K562 (cell line): Measurements from ENCODE around the gene ZFP57.

Source experiments
- ARHGAP35 ChIP-seq: fragments of 450-650 bp; IDR thresholded peaks from 2 replicates; pipeline ENCODE4 v1.6.1; 2018; ENCODE audit not compliant: partially characterized antibody
- EZH2 ChIP-seq: IDR thresholded peaks from 2 replicates; pipeline ENCODE4 v1.6.1; 2012; ENCODE audit warnings: low read depth, mild to moderate bottlenecking, inconsistent platforms, low read length, borderline replicate concordance
- LEF1 ChIP-seq: fragments of 450-650 bp; IDR thresholded peaks from 2 replicates; pipeline ENCODE4 v1.6.1; 2016; ENCODE audit warnings: mild to moderate bottlenecking

DNA sequence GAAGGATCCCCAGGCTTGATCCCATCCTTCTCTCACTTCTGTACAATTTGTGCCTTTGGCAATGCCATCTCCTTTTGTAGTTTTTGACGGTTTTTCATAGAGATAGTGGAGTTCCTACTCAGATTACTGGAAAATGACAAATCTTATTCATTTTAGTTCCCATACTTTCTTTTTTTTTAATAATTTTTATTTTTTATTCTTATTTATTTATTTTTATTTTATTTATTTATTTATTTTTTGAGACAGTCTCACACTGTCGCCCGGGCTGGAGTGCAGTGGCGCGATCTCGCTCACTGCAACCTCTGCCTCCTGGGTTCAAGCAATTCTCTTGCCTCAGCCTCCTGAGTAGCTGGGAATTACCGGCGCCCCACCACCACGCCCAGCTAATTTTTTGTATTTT, 43.7 kb downstream of the ZFP57 start:
- no peak for TF ChIP-seq LEF1
- no peak for TF ChIP-seq ARHGAP35
- no peak for TF ChIP-seq EZH2
